GM18502 (cell line): Measurements from ENCODE around the gene ARHGAP24.
"Not testable (repeated sequence)": the region's sequence is repeated elsewhere in the genome, so short reads cannot be mapped to it uniquely, and the experiment has no call there.

ENCODE experiments used
- ATAC-seq: cut with Tn5 transposase; IDR thresholded peaks from one replicate; pipeline ENCODE4 v1.9.1; 2021; ENCODE audit warnings: mild to moderate bottlenecking; ENCODE audit not compliant: unreplicated experiment, poor library complexity

Gene ARHGAP24

GRCh38 chr4:85478576-85478975 lies 3.6 kb downstream of the ARHGAP24 start:
- ATAC-seq, result no peak

GRCh38 chr4:85482010-85482738 lies 7.2 kb downstream of the ARHGAP24 start:
- no peak for ATAC-seq

GRCh38 chr4:85486425-85487086 lies 11.6 kb downstream of the ARHGAP24 start:
- no peak for ATAC-seq

GRCh38 chr4:85488416-85488815 lies 13.5 kb downstream of the ARHGAP24 start:
- ATAC-seq, result no peak

- ATAC-seq, result no peak
These were observed 14.5 kb downstream of the ARHGAP24 start for GRCh38 chr4:85489273-85489981.

- ATAC-seq, result no peak
These were observed 16.6 kb downstream of the ARHGAP24 start for GRCh38 chr4:85491527-85491926.

GRCh38 chr4:85492336-85492735 lies 17.4 kb downstream of the ARHGAP24 start:
- ATAC-seq, result no peak

GRCh38 chr4:85495621-85496020 lies 20.7 kb downstream of the ARHGAP24 start:
- ATAC-seq, result no peak

GRCh38 chr4:85496126-85496849 lies 21.3 kb downstream of the ARHGAP24 start:
- no peak for ATAC-seq

- no peak for ATAC-seq
These were observed 22.0 kb downstream of the ARHGAP24 start for GRCh38 chr4:85496933-85497332.

- peak; percentile 99 for ATAC-seq
These were observed 23.3 kb downstream of the ARHGAP24 start for GRCh38 chr4:85498068-85498733.

GRCh38 chr4:85499573-85499972 lies 24.6 kb downstream of the ARHGAP24 start:
- ATAC-seq, result no peak

- ATAC-seq, result no peak
These were observed 25.3 kb downstream of the ARHGAP24 start for GRCh38 chr4:85500110-85500867.

- ATAC-seq, result not testable (repeated sequence)
These were observed 26.2 kb downstream of the ARHGAP24 start for GRCh38 chr4:85501145-85501544.

- no peak for ATAC-seq
These were observed 33.7 kb downstream of the ARHGAP24 start for GRCh38 chr4:85508654-85509053.

- no peak for ATAC-seq
These were observed 35.1 kb downstream of the ARHGAP24 start for GRCh38 chr4:85509882-85510631.

- no peak for ATAC-seq
These were observed 35.7 kb downstream of the ARHGAP24 start for GRCh38 chr4:85510632-85510984.

GRCh38 chr4:85512446-85513205 lies 37.7 kb downstream of the ARHGAP24 start:
- no peak for ATAC-seq
